A549 (cell line): ENCODE data around the gene ITGB1BP1. TPM values are rescaled to one million over a fixed set of nuclear protein-coding genes. Genes with fewer than 3 reads are reported as not detected.

Experiments used
- ATAC-seq, 2 experiments: fragments of 200-7000 bp in 1 of 2; fragments of >200 bp in 1 of 2; cut with Nextera tagmentation in 1 of 2; cut with Tn5 transposase in 1 of 2; 3 replicates each; pipeline versions ENCODE4 v1.8.0 to v1.9.1; 2018 to 2020; ENCODE audit warnings: mild to moderate bottlenecking in 1 of 2, moderate library complexity in 1 of 2
- CTCF ChIA-PET: fragments of 300-600 bp; sonication (Branson Sonifier 250); formaldehyde crosslinking; extraction: SDS; loops from one replicate; lab custom pipeline; 2021; ENCODE audit warnings: antibody characterized with exemption, inconsistent platforms; lab: Yijun Ruan, JAX
- POLR2A ChIA-PET: fragments of 350-600 bp; formaldehyde crosslinking; extraction: SDS; loops from one replicate; lab custom pipeline; 2021; ENCODE audit warnings: antibody characterized with exemption, inconsistent platforms; lab: Yijun Ruan, JAX
- DNase-seq, 2 experiments: peaks; one replicate each; pipeline versions ENCODE4 v3.0.0 to v3.0.0-alpha.2; 2011 to 2016; ENCODE audit warnings: low read depth in 1 of 2, low spot score in 1 of 2
- FAIRE-seq: peaks from 2 replicates; lab custom pipeline; 2011; peaks lifted over from hg19 to GRCh38; lab: Jason Lieb, UNC
- H3K27ac ChIP-seq, 2 experiments: fragments of >200 bp; sonication (Bioruptor Twin); formaldehyde crosslinking; 3 replicates each; pipeline ENCODE4 v1.5.1; 2016 to 2017
- H3K4me1 ChIP-seq: fragments of >200 bp; sonication (Bioruptor Twin); formaldehyde crosslinking; 3 replicates; pipeline ENCODE4 v1.6.1; 2016
- H3K4me2 ChIP-seq: fragments of >200 bp; sonication (Bioruptor Twin); formaldehyde crosslinking; 3 replicates; pipeline ENCODE4 v1.6.1; 2016
- H3K4me3 ChIP-seq: fragments of >200 bp; sonication (Bioruptor Twin); formaldehyde crosslinking; 3 replicates; pipeline ENCODE4 v1.5.1; 2016
- H3K9me3 ChIP-seq: fragments of >200 bp; sonication (Bioruptor Twin); formaldehyde crosslinking; 3 replicates; pipeline ENCODE4 v1.6.1; 2016
- CHD4 ChIP-seq: fragments of 200-600 bp; sonication (generic); IDR thresholded peaks from 2 replicates; pipeline ENCODE4 v1.6.1; 2016; ENCODE audit warnings: antibody characterized with exemption, mild to moderate bottlenecking, borderline replicate concordance
- CTCF ChIP-seq: fragments of >200 bp; sonication (Bioruptor Twin); formaldehyde crosslinking; IDR thresholded peaks from 3 replicates; pipeline ENCODE4 v1.5.1; 2016
- EHF ChIP-seq: fragments of 250-450 bp; sonication (Bioruptor Pico); IDR thresholded peaks from 2 replicates; pipeline ENCODE4 v1.5.0; 2020; ENCODE audit warnings: mild to moderate bottlenecking
- ELK1 ChIP-seq: fragments of 150-350 bp; IDR thresholded peaks from 2 replicates; pipeline ENCODE4 v1.6.1; 2014; ENCODE audit warnings: low read depth, mild to moderate bottlenecking, low read length
- FOSL2 ChIP-seq, 2 experiments: fragments of 450-650 bp in 1 of 2; fragments of >200 bp in 1 of 2; sonication (Bioruptor Twin) in 1 of 2; formaldehyde crosslinking; IDR thresholded peaks; 2 replicates each; pipeline versions ENCODE4 v1.5.0 to v1.6.1; 2016 to 2020; ENCODE audit warnings: mild to moderate bottlenecking in 1 of 2, moderate library complexity in 1 of 2
- FOXS1 ChIP-seq: fragments of 250-450 bp; sonication (Bioruptor Pico); IDR thresholded peaks from 2 replicates; pipeline ENCODE4 v1.5.0; 2020; ENCODE audit warnings: mild to moderate bottlenecking, moderate library complexity
- HDAC2 ChIP-seq: fragments of 200-600 bp; sonication (generic); IDR thresholded peaks from 2 replicates; pipeline ENCODE4 v1.6.1; 2016
- HEYL ChIP-seq: fragments of 250-450 bp; sonication (Bioruptor Pico); IDR thresholded peaks from 2 replicates; pipeline ENCODE4 v1.8.0; 2021; ENCODE audit warnings: mild to moderate bottlenecking, moderate library complexity
- JUN ChIP-seq, 2 experiments: fragments of >200 bp; sonication (Bioruptor Twin); formaldehyde crosslinking; IDR thresholded peaks; 2 replicates in 1 of 2; 3 replicates in 1 of 2; pipeline ENCODE4 v1.6.1; 2016 to 2017
- KDM5A ChIP-seq: fragments of 200-600 bp; sonication (generic); IDR thresholded peaks from 2 replicates; pipeline ENCODE4 v1.6.1; 2016; ENCODE audit warnings: antibody characterized with exemption, mild to moderate bottlenecking
- MAFK ChIP-seq: fragments of 450-650 bp; IDR thresholded peaks from 2 replicates; pipeline ENCODE4 v1.6.1; 2014; ENCODE audit not compliant: partially characterized antibody
- MYC ChIP-seq: IDR thresholded peaks from 2 replicates; pipeline ENCODE4 v1.6.1; 2012; ENCODE audit warnings: mild to moderate bottlenecking, inconsistent platforms, low read length, improper control_type of control experiment, borderline replicate concordance
- NFE2L2 ChIP-seq: fragments of 150-350 bp; conservative IDR thresholded peaks from 2 replicates; pipeline ENCODE4 v1.6.1; 2014; ENCODE audit warnings: low read length
- PBX3 ChIP-seq: IDR thresholded peaks from 2 replicates; pipeline ENCODE4 v1.6.1; 2012
- PHF8 ChIP-seq: fragments of 200-600 bp; sonication (generic); IDR thresholded peaks from 2 replicates; pipeline ENCODE4 v1.6.1; 2016; ENCODE audit warnings: low read depth, mild to moderate bottlenecking, antibody characterized with exemption, moderate library complexity, borderline replicate concordance
- REST ChIP-seq: fragments of 200-600 bp; sonication (generic); IDR thresholded peaks from 2 replicates; pipeline ENCODE4 v1.6.1; 2016; ENCODE audit warnings: antibody characterized with exemption, mild to moderate bottlenecking, moderate library complexity
- SMC3 ChIP-seq: fragments of >200 bp; sonication (Bioruptor Twin); formaldehyde crosslinking; IDR thresholded peaks from 3 replicates; pipeline ENCODE4 v1.6.1; 2018; ENCODE audit warnings: inconsistent platforms
- SREBF2 ChIP-seq: fragments of 450-650 bp; IDR thresholded peaks from 2 replicates; pipeline ENCODE4 v1.6.1; 2014; ENCODE audit warnings: mild to moderate bottlenecking, moderate library complexity
- TFCP2L1 ChIP-seq: fragments of 250-450 bp; sonication (Bioruptor Pico); IDR thresholded peaks from 2 replicates; pipeline ENCODE4 v1.5.0; 2021; ENCODE audit warnings: mild to moderate bottlenecking
- ZC3H11A ChIP-seq: fragments of 450-650 bp; IDR thresholded peaks from 2 replicates; pipeline ENCODE4 v1.6.1; 2014; ENCODE audit warnings: antibody characterized with exemption, mild to moderate bottlenecking
- ZNF302 ChIP-seq: fragments of 250-450 bp; sonication (Bioruptor Pico); IDR thresholded peaks from 2 replicates; pipeline ENCODE4 v1.9.0; 2021; ENCODE audit warnings: inconsistent platforms, mild to moderate bottlenecking, moderate library complexity
- WGBS: methylation state at CpG from one replicate; pipeline ENCODE4 v1.1.6; 2017; ENCODE audit errors: missing lambda C conversion rate; 5-methylcytosine and 5-hydroxymethylcytosine counted together
- polyA plus RNA-seq, 4 experiments: library from polyadenylated mRNA; depleted of rRNA in 3 of 4; stranded (reverse); fragments of >200 nt; fragmentation: RNase III in 1 of 4; extraction: RNeasy Plus Mini Kit Qiagen cat#74134 plus additional on column Dnase treatment in 1 of 4; gene quantifications; 2 replicates in 3 of 4; 3 replicates in 1 of 4; pipeline ENCODE4 v1.2.3, GENCODE V29; 2011 to 2017

Gene ITGB1BP1
- polyA plus RNA-seq, 2 of the 4 experiments (the other 2 are of a cell fraction) = 99.3 to 136 TPM

GRCh38 chr2:9467687-9468086, 44.4 kb upstream of the ITGB1BP1 start:
- ATAC-seq = no peak
- POLR2A ChIA-PET = no interaction called here
- TF ChIP-seq PHF8 = no peak
- no peak for TF ChIP-seq FOXS1 (CRISPR knock-in tag)
- TF ChIP-seq ZC3H11A = no peak
- TF ChIP-seq CHD4 = no peak
- no peak for TF ChIP-seq HDAC2
- no peak for TF ChIP-seq FOSL2 (IDR thresholded peaks at IDR 0.05)
- TF ChIP-seq FOSL2 (CRISPR knock-in tag; IDR thresholded peaks at IDR 0.05) = no peak
- TF ChIP-seq TFCP2L1 (CRISPR knock-in tag) = no peak
- TF ChIP-seq MYC = no peak
- no peak for TF ChIP-seq KDM5A
- TF ChIP-seq PBX3 = no peak
- no peak for TF ChIP-seq EHF
- no peak for TF ChIP-seq JUN (IDR thresholded peaks at IDR 0.05)
- no peak for TF ChIP-seq HEYL (CRISPR knock-in tag)
- no peak for TF ChIP-seq SMC3
- TF ChIP-seq, all 56 proteins: peak for 0
- no peak overlapping the region for H3K27ac ChIP-seq
- WGBS = 83% methylated on average over 10 of the region's 10 CpGs
- no peak overlapping the region for H3K4me3 ChIP-seq
- FAIRE-seq = no peak
- no peaks in the 10 kb centered on the region for H3K9me3 ChIP-seq
- DNase-seq = no peak
- H3K4me1 ChIP-seq = no peaks in the 10 kb centered on the region
- H3K4me2 ChIP-seq = no peak overlapping the region
- CTCF ChIA-PET = no interaction called here

- no peak for ATAC-seq
- no peak for TF ChIP-seq EHF
- TF ChIP-seq CTCF = no peak
- no peak for TF ChIP-seq MAFK
- TF ChIP-seq CHD4 = no peak
- no peak for TF ChIP-seq TFCP2L1 (CRISPR knock-in tag)
- no peak for TF ChIP-seq ELK1
- no peak for TF ChIP-seq MYC
- TF ChIP-seq ZNF302 (CRISPR knock-in tag) = no peak
- TF ChIP-seq SMC3 = no peak
- TF ChIP-seq JUN (IDR thresholded peaks at IDR 0.05) = no peak
- TF ChIP-seq REST = no peak
- TF ChIP-seq NFE2L2 = no peak
- no peak for TF ChIP-seq KDM5A
- TF ChIP-seq SREBF2 = no peak
- Histone ChIP-seq H3K4me1 (no peaks in the 10 kb centered on the region), H3K4me2 (no peak overlapping the region), H3K4me3 (no peak overlapping the region), H3K9me3 (no peaks in the 10 kb centered on the region), H3K27ac (no peak overlapping the region)
- DNase-seq = no peak
- 67% methylated on average over 28 of the region's 46 CpGs for WGBS
- ChIA-PET CTCF (no interaction called here), POLR2A (no interaction called here)
- FAIRE-seq = no peak
Observed at GRCh38 chr2:9466147-9466683, 42.9 kb upstream of the ITGB1BP1 start.
